ENCODE results near the gene EIF2B2.

DNA sequence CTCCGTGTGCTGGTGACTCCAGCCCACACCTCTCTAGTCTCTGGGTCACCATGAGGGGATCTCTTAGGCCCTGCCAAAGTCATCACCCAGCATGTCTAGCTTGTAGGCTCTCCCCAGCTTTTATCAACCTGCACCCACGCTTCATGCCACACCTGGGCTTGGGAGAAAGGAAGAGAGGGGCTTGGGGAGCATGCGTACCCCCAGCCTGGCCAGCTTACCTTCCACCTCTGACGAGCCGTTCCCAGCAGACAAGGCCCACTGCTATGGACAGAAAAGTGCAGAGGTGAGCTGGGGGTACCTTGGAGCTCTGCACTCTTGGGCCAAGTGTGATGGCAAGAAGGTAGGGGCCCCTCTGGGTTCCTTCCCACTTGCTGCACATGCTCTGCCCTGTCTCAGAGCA, 49.0 kb upstream of the EIF2B2 start:
- no peak for TF ChIP-seq RARB (CRISPR knock-in tag; IDR thresholded peaks at IDR 0.05)
- no peak for TF ChIP-seq BACH2 (CRISPR knock-in tag; IDR thresholded peaks at IDR 0.05; ENCODE audit: borderline replicate concordance)
- TF ChIP-seq ZNF70 (CRISPR knock-in tag; IDR thresholded peaks at IDR 0.05) = no peak
- no peak for TF ChIP-seq ARNTL (CRISPR knock-in tag; IDR thresholded peaks at IDR 0.05; ENCODE audit: borderline replicate concordance, low read depth)
- TF ChIP-seq, protein P1, sequence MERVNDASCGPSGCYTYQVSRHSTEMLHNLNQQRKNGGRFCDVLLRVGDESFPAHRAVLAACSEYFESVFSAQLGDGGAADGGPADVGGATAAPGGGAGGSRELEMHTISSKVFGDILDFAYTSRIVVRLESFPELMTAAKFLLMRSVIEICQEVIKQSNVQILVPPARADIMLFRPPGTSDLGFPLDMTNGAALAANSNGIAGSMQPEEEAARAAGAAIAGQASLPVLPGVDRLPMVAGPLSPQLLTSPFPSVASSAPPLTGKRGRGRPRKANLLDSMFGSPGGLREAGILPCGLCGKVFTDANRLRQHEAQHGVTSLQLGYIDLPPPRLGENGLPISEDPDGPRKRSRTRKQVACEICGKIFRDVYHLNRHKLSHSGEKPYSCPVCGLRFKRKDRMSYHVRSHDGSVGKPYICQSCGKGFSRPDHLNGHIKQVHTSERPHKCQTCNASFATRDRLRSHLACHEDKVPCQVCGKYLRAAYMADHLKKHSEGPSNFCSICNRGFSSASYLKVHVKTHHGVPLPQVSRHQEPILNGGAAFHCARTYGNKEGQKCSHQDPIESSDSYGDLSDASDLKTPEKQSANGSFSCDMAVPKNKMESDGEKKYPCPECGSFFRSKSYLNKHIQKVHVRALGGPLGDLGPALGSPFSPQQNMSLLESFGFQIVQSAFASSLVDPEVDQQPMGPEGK (CRISPR knock-in tag; IDR thresholded peaks at IDR 0.05; ENCODE audit: borderline replicate concordance) = no peak

All from SK-N-SH treated with all-trans-retinoic acid at 6 μM for 48 hours (cell line).